OCI-LY7 (cell line): Measurements from ENCODE around the gene TRIM3. TPM values are rescaled to one million over a fixed set of nuclear protein-coding genes. Genes with fewer than 3 reads are reported as not detected.
A peak's percentile ranks its signal among the peaks of the same experiment; 100 is the strongest.

Experiments used
- BruUV-seq: library from RNA; stranded (reverse); fragments of 400-500 nt; replicated peaks from 2 replicates; lab custom pipeline; 2021; lab: Mats Ljungman, UMichigan
- CTCF ChIA-PET: fragments of 300-600 bp; sonication (Branson Sonifier 250); formaldehyde crosslinking; loops from one replicate; lab custom pipeline; 2022; ENCODE audit warnings: antibody characterized with exemption; ENCODE audit not compliant: unreplicated experiment; lab: Charles Lee
- POLR2A ChIA-PET: fragments of 300-600 bp; sonication (Branson Sonifier 250); formaldehyde crosslinking; loops from one replicate; lab custom pipeline; 2022; ENCODE audit warnings: antibody characterized with exemption; lab: Charles Lee
- DNase-seq: peaks from one replicate; pipeline ENCODE4 v3.0.0-alpha.2; 2015; ENCODE audit warnings: low spot score
- H2AFZ ChIP-seq: fragments of 200-600 bp; sonication (generic), shearing (Covaris generic); 2 replicates; pipeline ENCODE4 v1.6.1; 2014; ENCODE audit warnings: mild to moderate bottlenecking, antibody characterized with exemption, low read length, moderate library complexity
- H3K27ac ChIP-seq: fragments of 200-600 bp; sonication (generic); 2 replicates; pipeline ENCODE4 v1.5.1; 2014; ENCODE audit warnings: mixed run types, low read depth, mild to moderate bottlenecking, moderate library complexity, low read length, inconsistent platforms; ENCODE audit not compliant: poor library complexity, severe bottlenecking
- H3K36me3 ChIP-seq: fragments of 200-600 bp; sonication (generic); 2 replicates; pipeline ENCODE4 v1.6.1; 2014; ENCODE audit warnings: mild to moderate bottlenecking, antibody characterized with exemption, low read length, moderate library complexity, mixed read lengths; ENCODE audit not compliant: insufficient read depth
- H3K4me1 ChIP-seq: fragments of 200-600 bp; sonication (generic); 2 replicates; pipeline ENCODE4 v1.5.1; 2014; ENCODE audit warnings: mild to moderate bottlenecking, low read length; ENCODE audit not compliant: insufficient read depth, poor library complexity, severe bottlenecking
- H3K4me2 ChIP-seq: fragments of 200-600 bp; sonication (generic); 2 replicates; pipeline ENCODE4 v1.6.1; 2014; ENCODE audit warnings: mild to moderate bottlenecking, low read length
- H3K4me3 ChIP-seq: fragments of 200-600 bp; sonication (generic); 2 replicates; pipeline ENCODE4 v1.5.1; 2014; ENCODE audit warnings: mild to moderate bottlenecking, low read depth, low read length; ENCODE audit not compliant: poor library complexity, severe bottlenecking
- H3K79me2 ChIP-seq: fragments of 200-600 bp; sonication (generic); 2 replicates; pipeline ENCODE4 v1.6.1; 2016; ENCODE audit warnings: low read depth, mild to moderate bottlenecking, low read length, moderate library complexity, mixed read lengths; ENCODE audit not compliant: insufficient read depth
- H3K9me2 ChIP-seq: fragments of 200-600 bp; sonication (generic); 2 replicates; pipeline ENCODE4 v1.6.1; 2016; ENCODE audit warnings: mild to moderate bottlenecking, low read length, mixed read lengths; ENCODE audit not compliant: insufficient read depth
- H3K9me3 ChIP-seq: fragments of 200-600 bp; sonication (generic); 2 replicates; pipeline ENCODE4 v1.6.1; 2014; ENCODE audit warnings: mild to moderate bottlenecking, mixed run types, low read length, mixed read lengths
- H4K20me1 ChIP-seq: fragments of 200-600 bp; sonication (generic); 2 replicates; pipeline ENCODE4 v1.6.1; 2014; ENCODE audit warnings: mild to moderate bottlenecking, antibody characterized with exemption, low read length, moderate library complexity, mixed read lengths; ENCODE audit not compliant: insufficient read depth
- CTCF ChIP-seq: fragments of 200-600 bp; sonication (generic); conservative IDR thresholded peaks from 2 replicates; pipeline ENCODE4 v1.5.1; 2014; ENCODE audit warnings: mild to moderate bottlenecking, antibody characterized with exemption, low read length, moderate library complexity, mixed read lengths
- EZH2phosphoT487 ChIP-seq: fragments of 200-600 bp; sonication (generic); IDR thresholded peaks from 2 replicates; pipeline ENCODE4 v1.6.1; 2018; ENCODE audit warnings: low read depth, borderline replicate concordance, mild to moderate bottlenecking, mixed run types, antibody characterized with exemption, low read length, moderate library complexity, mixed read lengths
- intact Hi-C: fragments of 100-400 bp; cut with micrococcal nuclease; formaldehyde crosslinking; loops from one replicate; pipeline ENCODE4 v1.10.0; 2022; ENCODE audit not compliant: unreplicated experiment
- total RNA-seq, 2 experiments: library from RNA; depleted of rRNA in 1 of 2; stranded (reverse); fragments of >200 nt in 1 of 2; shearing (Covaris generic) in 1 of 2; gene quantifications; 2 replicates each; pipeline ENCODE4 v1.2.3, GENCODE V29; 2014 to 2022

The TRIM3 gene
- total RNA-seq, 2 experiments from 2014 or later = 14.7 to 21.3 TPM

DNA sequence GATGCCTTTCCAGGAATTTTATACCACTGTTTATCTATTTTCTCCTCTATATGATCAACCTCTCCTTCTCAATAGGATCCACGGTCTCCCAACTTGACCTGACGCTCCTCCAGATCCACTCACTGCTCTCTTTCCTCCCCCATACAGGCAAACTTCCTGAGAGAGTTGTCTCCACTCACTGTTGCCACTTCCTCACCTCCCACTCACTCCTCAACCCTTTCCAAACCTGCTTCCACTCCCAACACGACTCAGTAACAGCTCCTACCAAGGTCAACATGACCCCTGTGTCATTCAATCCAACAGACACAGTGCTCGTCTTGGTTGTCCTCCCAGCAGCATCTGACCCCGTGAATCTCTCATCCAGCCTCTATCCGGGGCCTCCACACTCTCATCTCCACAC is 57.9 kb downstream of the TRIM3 start:
- Histone ChIP-seq H3K79me2 (no peaks in the 10 kb centered on the region), H4K20me1 (no peaks in the 10 kb centered on the region), H3K36me3 (peaks cover under 1% of the 10 kb centered on the region; the same call in 1 of the 2 replicates), H3K4me1 (peaks cover 36% of the 10 kb centered on the region), H2AFZ (no peak overlapping the region), H3K4me2 (peak overlapping the region; percentile 35), H3K9me3 (no peaks in the 10 kb centered on the region), H3K27ac (no peak overlapping the region), H3K4me3 (no peak overlapping the region), H3K9me2 (no peaks in the 10 kb centered on the region)
- POLR2A ChIA-PET = interaction anchor here (0.9 kb wide), 1 partner anchor 11 kb away, joined by 4 read pairs; no protein-coding TSS in a partner anchor
- CTCF ChIA-PET = no interaction called here
- TF ChIP-seq CTCF = no peak
- TF ChIP-seq EZH2phosphoT487 = no peak
- BruUV-seq = no TSS peak
- DNase-seq = no peak
- intact Hi-C loops = no loop called here

DNA sequence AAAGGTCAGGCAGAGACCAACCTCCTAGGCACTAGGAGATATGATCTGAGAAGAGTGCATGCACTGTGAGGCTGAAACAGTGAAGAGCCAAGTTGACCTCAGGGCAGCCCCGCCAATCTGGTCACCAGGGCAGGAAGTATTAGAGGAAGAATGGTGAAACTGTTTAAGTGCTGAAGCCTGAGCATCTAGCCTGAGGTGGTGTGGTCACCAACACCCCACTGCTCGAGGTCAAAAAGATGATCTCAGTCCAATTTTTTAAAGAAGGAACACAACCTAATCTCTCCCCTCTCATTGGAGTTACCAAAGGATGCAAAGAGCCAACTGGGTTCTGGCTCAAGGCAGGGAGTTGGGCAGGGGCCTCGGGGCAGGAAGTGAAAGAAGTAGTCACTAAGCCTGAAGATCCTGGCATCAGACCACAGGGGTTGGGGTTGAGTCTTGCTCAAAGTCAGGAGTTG is 58.8 kb downstream of the TRIM3 start:
- no peak overlapping the region for H2AFZ ChIP-seq
- intact Hi-C loops = no loop called here
- peaks cover 32% of the 10 kb centered on the region for H3K4me1 ChIP-seq
- ChIA-PET CTCF (interaction anchor here (1.4 kb wide), 1 partner anchor 29 kb away, joined by 3 read pairs; no protein-coding TSS in a partner anchor), POLR2A (interaction anchor here (1.9 kb wide), 1 partner anchor 31 kb away, joined by 8 read pairs; no protein-coding TSS in a partner anchor)
- H4K20me1 ChIP-seq = no peaks in the 10 kb centered on the region
- no peak overlapping the region for H3K4me3 ChIP-seq
- TF ChIP-seq EZH2phosphoT487 = no peak
- H3K4me2 ChIP-seq = peak overlapping the region; percentile 35
- H3K27ac ChIP-seq = no peak overlapping the region
- H3K79me2 ChIP-seq = no peaks in the 10 kb centered on the region
- peak; percentile 45 for DNase-seq
- H3K9me2 ChIP-seq = no peaks in the 10 kb centered on the region
- BruUV-seq = no TSS peak
- peaks cover 9% of the 10 kb centered on the region; the same call in 1 of the 2 replicates for H3K36me3 ChIP-seq
- H3K9me3 ChIP-seq = no peaks in the 10 kb centered on the region

GRCh38 chr11:6413791-6414201 is 59.9 kb downstream of the TRIM3 start:
- H3K9me3 ChIP-seq = no peaks in the 10 kb centered on the region
- H3K4me2 ChIP-seq = no peak overlapping the region
- ChIA-PET POLR2A (interaction anchor here (0.8 to 1.9 kb wide), 3 partner anchors 11 to 32 kb away, joined by 3 to 8 read pairs (median 3); no protein-coding TSS in a partner anchor), CTCF (interaction anchor here (0.8 to 1.4 kb wide), 2 partner anchors 11 to 30 kb away, joined by 3 read pairs; no protein-coding TSS in a partner anchor)
- TF ChIP-seq EZH2phosphoT487 (no peak), CTCF (no peak)
- H3K36me3 ChIP-seq = peaks cover 17% of the 10 kb centered on the region; the same call in 1 of the 2 replicates
- H2AFZ ChIP-seq = no peak overlapping the region
- no peak for DNase-seq
- H3K4me3 ChIP-seq = no peak overlapping the region
- H3K4me1 ChIP-seq = peaks cover 27% of the 10 kb centered on the region
- no peaks in the 10 kb centered on the region for H4K20me1 ChIP-seq
- BruUV-seq = no TSS peak
- H3K79me2 ChIP-seq = no peaks in the 10 kb centered on the region
- intact Hi-C loops = no loop called here
- no peaks in the 10 kb centered on the region for H3K9me2 ChIP-seq
- no peak overlapping the region for H3K27ac ChIP-seq
